ENCODE measurements around the gene NDUFS7. TPM values are rescaled to one million over a fixed set of nuclear protein-coding genes. Genes with fewer than 3 reads are reported as not detected.

The NDUFS7 gene
- total and polyA plus RNA-seq, 9 of the 15 experiments (the other 6 are each of a cell fraction or from before 2014, with no cell fraction given): 6.0 to 271 (median 60.6) TPM

DNA sequence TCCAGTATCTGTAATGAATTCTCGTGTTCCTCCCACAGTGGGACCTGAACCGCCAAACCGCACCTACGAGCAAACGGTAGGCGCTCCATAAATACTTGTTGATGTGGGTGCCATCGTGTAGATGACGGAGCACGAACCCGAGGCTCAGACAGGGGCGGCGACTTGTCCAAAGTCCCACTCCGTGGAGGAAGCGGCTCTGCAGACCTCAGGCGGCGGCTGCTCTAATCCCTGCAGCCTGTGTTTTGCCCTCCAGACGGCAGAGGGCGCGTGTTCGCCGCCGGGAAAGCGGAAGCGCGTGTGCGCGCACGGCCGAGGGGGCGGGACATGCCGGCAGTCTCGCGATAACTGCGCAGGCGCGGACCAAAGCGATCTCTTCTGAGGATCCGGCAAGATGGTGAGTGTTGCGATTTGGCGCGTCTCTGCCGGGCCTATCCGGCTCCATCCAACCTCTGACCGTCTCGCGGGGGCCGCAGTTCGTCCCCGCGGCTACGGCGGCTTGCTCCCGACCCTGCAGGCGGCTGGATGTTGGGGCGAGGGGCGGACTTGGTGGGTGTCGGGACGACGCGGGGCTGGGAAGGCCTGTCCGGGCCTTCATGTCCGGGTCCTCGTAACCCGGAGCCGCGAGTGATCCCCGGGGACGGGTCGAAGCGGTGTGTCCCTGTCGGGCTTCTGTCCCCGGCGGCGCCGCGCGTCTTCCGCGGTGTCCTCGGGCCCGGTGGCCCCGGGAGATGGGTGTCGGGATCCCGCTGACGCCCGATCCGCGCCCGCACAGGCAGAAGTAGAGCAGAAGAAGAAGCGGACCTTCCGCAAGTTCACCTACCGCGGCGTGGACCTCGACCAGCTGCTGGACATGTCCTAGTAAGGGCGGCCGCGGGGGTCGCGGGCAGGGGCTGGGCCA is 54.6 kb downstream of the NDUFS7 start, which contains the start of gene RPS15 (continued):
- TF ChIP-seq, protein P1, sequence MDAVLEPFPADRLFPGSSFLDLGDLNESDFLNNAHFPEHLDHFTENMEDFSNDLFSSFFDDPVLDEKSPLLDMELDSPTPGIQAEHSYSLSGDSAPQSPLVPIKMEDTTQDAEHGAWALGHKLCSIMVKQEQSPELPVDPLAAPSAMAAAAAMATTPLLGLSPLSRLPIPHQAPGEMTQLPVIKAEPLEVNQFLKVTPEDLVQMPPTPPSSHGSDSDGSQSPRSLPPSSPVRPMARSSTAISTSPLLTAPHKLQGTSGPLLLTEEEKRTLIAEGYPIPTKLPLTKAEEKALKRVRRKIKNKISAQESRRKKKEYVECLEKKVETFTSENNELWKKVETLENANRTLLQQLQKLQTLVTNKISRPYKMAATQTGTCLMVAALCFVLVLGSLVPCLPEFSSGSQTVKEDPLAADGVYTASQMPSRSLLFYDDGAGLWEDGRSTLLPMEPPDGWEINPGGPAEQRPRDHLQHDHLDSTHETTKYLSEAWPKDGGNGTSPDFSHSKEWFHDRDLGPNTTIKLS (IDR thresholded peaks at IDR 0.05; ENCODE audit: borderline replicate concordance, low read depth): peak; percentile 91
- TF ChIP-seq ZNF143 (CRISPR knock-in tag; IDR thresholded peaks at IDR 0.05): no peak
- TF ChIP-seq FIP1L1 (IDR thresholded peaks at IDR 0.05; ENCODE audit: low read depth, low read length, poor library complexity, severe bottlenecking): peak; percentile 95
- no peak for TF ChIP-seq ZNF124 (CRISPR knock-in tag; IDR thresholded peaks at IDR 0.05)
- TF ChIP-seq, protein P2, sequence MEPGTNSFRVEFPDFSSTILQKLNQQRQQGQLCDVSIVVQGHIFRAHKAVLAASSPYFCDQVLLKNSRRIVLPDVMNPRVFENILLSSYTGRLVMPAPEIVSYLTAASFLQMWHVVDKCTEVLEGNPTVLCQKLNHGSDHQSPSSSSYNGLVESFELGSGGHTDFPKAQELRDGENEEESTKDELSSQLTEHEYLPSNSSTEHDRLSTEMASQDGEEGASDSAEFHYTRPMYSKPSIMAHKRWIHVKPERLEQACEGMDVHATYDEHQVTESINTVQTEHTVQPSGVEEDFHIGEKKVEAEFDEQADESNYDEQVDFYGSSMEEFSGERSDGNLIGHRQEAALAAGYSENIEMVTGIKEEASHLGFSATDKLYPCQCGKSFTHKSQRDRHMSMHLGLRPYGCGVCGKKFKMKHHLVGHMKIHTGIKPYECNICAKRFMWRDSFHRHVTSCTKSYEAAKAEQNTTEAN (CRISPR knock-in tag; IDR thresholded peaks at IDR 0.05): peak; percentile 79; the same call in 1 of the 2 replicates
- no peak for TF ChIP-seq SMARCA5 (IDR thresholded peaks at IDR 0.05)
- no peak for TF ChIP-seq NFYB (IDR thresholded peaks at IDR 0.05; ENCODE audit: extremely low read depth, insufficient read length)
- TF ChIP-seq NEUROD1 (IDR thresholded peaks at IDR 0.05; ENCODE audit: borderline replicate concordance, low read depth, low read length, partially characterized antibody): peak; percentile 72
- 0 out of 2 replicates have a peak, but pooled peaks have one; percentile 73 for TF ChIP-seq ERF (CRISPR knock-in tag; IDR thresholded peaks at IDR 0.05)
- TF ChIP-seq, protein P3, sequence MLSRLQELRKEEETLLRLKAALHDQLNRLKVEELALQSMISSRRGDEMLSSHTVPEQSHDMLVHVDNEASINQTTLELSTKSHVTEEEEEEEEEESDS (CRISPR knock-in tag; IDR thresholded peaks at IDR 0.05): no peak
- peak; percentile 65 for TF ChIP-seq HNRNPLL (IDR thresholded peaks at IDR 0.05; ENCODE audit: low read depth, low read length, poor library complexity, severe bottlenecking)
- TF ChIP-seq RFX1 (IDR thresholded peaks at IDR 0.05): no peak
- TF ChIP-seq TSC22D4 (tag; IDR thresholded peaks at IDR 0.05): no peak
- TF ChIP-seq ZNF354B (CRISPR knock-in tag; IDR thresholded peaks at IDR 0.05): no peak
- TF ChIP-seq MIER1 (IDR thresholded peaks at IDR 0.05; ENCODE audit: low read depth): no peak
- TF ChIP-seq, protein P4, sequence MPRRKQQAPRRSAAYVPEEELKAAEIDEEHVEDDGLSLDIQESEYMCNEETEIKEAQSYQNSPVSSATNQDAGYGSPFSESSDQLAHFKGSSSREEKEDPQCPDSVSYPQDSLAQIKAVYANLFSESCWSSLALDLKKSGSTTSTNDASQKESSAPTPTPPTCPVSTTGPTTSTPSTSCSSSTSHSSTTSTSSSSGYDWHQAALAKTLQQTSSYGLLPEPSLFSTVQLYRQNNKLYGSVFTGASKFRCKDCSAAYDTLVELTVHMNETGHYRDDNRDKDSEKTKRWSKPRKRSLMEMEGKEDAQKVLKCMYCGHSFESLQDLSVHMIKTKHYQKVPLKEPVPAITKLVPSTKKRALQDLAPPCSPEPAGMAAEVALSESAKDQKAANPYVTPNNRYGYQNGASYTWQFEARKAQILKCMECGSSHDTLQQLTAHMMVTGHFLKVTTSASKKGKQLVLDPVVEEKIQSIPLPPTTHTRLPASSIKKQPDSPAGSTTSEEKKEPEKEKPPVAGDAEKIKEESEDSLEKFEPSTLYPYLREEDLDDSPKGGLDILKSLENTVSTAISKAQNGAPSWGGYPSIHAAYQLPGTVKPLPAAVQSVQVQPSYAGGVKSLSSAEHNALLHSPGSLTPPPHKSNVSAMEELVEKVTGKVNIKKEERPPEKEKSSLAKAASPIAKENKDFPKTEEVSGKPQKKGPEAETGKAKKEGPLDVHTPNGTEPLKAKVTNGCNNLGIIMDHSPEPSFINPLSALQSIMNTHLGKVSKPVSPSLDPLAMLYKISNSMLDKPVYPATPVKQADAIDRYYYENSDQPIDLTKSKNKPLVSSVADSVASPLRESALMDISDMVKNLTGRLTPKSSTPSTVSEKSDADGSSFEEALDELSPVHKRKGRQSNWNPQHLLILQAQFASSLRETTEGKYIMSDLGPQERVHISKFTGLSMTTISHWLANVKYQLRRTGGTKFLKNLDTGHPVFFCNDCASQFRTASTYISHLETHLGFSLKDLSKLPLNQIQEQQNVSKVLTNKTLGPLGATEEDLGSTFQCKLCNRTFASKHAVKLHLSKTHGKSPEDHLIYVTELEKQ (CRISPR knock-in tag; IDR thresholded peaks at IDR 0.05): no peak
- TF ChIP-seq PCBP1 (IDR thresholded peaks at IDR 0.05; ENCODE audit: low read depth, low read length, poor library complexity, severe bottlenecking): peak; percentile 83
- peak; percentile 99 for TF ChIP-seq BRD9 (IDR thresholded peaks at IDR 0.05; ENCODE audit: low read depth, partially characterized antibody)
- TF ChIP-seq, protein P5, sequence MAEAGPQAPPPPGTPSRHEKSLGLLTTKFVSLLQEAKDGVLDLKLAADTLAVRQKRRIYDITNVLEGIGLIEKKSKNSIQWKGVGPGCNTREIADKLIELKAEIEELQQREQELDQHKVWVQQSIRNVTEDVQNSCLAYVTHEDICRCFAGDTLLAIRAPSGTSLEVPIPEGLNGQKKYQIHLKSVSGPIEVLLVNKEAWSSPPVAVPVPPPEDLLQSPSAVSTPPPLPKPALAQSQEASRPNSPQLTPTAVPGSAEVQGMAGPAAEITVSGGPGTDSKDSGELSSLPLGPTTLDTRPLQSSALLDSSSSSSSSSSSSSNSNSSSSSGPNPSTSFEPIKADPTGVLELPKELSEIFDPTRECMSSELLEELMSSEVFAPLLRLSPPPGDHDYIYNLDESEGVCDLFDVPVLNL (CRISPR knock-in tag; IDR thresholded peaks at IDR 0.05; ENCODE audit: low read depth): peak; percentile 70
